GM04503 (cell line): Measurements from ENCODE around the gene UAP1L1.

Experiments used
- DNase-seq: peaks from one replicate; pipeline ENCODE4 v3.0.0-alpha.2; 2012; ENCODE audit warnings: low read depth

Gene UAP1L1

DNA sequence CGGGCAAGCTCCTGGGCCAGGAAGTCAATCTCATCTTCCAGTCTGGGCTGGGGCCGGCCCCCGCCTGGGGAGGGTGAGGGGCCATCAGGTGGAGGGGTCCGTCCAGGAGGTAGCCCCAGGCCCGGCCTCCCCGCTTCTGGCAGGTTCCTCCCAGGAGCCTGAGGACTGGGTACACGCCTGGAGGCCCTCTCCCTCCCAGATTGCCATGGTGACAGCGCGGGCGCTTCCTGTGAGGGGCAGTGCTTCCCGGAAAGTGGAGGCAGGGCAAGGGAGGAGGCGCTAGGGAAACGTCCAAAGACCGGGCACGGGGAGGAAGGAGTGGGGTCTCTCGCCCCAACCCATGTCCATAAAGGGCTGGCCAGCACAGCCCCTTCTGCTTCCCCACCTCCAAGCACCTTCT is 36.2 kb upstream of the UAP1L1 start:
- no peak for DNase-seq

DNA sequence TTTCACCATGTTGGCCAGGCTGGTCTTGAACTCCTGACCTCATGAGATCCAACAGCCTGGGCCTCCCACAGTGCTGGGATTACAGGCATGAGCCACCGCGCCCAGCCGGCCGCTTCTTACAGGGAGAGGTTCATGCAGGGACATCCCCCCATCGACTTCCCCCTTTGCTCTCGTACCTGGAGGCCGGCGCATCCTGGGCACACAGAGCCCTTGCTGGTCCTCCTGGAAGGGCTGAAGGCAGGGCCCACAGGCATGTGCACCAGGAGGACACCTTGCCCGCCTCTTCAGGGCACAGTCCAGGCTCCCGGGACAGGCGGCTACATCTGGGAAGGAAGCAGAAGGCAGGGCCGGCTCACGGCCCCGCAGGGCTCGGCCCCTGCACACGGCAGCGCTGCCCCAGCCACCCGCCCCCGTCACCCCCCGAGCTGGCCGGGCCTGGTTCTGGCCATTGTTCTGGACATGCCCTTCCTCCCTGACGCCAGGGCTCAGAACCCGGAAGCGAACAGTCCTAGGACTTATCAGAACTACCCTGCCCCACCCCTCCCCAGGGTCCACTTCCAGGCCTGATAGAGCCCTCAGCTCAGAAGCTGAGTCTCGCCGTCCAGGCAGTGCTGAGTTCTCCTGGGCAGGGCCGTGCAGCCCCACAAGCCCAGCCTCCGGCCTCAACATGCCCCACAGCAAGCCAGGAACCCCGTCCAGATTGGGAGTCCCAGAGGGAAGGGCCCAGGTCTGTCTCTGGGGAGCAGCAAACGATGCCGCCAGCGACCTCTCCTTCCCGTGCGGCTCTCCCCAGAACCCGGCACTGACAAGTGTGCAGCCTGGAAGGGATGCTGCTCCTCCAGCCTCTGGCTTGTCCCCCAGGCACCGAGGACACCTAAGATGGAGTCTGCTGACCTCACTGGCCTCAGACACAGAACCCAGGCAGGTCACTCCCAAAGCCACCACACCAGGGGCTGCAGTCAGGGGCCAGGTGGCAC is 34.3 kb upstream of the UAP1L1 start:
- no peak for DNase-seq

DNA sequence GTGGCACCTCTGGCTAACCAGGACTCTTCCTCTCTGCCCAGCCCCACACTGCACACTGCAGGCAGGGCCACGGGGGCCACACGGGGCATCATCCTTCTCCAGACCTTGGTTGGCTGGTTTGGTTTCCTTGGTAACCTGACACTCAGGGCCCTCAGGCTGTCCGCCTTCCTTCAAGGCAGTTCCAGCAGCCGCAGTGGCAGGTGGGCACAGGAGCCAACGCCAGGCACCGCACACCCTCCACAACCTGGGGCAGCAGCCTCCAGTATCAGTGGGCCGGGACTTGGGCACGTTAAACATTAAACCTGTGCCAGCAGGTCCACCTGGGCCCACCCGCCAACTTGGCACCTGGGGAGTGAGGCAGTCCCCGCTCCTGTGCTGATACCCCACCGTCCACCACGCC is 33.3 kb upstream of the UAP1L1 start:
- no peak for DNase-seq

DNA sequence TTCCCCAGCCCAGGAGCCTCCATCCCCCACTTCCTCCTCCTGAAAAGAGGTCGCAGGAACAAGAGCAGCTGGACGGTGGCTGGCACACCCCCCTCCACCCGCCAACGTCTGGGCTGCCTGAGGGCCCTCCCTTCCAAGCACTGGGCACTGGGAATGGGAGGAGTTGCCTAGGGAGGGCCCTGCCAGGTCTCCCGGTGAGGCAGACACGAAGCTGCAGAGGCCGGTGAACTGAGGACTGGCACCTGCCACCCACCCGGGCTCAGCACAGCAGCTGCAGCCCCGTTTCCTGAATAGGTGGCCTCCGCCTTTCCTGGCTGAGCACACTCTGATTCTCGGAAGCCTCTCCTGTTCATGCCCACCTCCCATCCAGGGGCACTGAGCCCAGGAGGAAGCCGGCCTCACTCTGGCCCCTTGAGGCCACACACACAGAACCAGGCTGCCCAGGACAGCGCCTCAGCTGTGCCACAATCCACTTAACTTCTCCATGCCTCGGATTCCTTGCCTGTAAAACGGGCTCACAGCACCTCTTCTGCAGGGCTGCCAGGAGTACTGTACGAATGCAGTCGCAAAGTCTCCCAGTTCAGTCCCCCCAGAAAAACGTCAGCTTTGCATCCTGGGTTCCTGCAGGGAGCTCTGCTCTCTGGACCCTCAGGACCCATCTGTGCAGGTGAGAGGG is 32.7 kb upstream of the UAP1L1 start:
- no peak for DNase-seq

DNA sequence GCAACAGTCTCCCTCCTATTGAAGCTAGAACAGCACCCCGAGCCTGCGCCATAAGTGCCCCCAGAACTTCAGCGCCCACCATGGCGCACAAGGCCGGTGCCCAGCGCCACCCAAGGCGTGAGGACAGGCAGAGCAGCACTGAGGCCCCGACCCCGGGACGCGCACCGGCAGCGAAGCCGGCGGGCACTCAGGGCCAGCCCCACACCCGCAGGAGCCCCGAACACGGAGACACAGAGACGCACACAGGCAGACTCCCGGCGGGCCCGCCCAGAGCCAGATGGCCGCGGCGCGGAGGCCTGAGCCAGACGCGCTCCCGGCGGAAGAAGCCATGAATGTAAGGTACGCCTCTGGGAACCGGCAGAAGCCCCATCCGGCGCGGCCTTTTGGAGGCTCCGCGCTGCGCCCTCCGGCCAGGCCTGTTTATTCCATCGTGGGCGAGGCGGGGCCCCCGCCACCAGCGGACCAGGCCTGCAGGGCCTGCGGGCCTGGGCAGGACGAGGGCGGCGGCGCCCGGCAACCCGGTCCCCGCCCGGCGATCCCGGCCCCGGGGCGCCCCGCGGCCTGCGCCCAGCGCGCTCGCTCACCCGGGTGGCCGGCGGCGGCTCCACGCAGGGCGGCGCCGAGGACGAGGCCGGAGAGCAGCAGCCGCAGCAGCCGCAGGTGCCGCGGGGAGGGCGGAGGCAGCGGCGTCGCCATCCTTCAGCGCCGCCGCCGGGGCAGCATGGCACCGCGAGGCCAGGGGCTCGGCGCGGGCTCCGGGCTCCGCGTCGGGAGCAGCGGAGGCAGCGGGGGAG is 31.8 kb upstream of the UAP1L1 start:
- DNase-seq: no peak

DNA sequence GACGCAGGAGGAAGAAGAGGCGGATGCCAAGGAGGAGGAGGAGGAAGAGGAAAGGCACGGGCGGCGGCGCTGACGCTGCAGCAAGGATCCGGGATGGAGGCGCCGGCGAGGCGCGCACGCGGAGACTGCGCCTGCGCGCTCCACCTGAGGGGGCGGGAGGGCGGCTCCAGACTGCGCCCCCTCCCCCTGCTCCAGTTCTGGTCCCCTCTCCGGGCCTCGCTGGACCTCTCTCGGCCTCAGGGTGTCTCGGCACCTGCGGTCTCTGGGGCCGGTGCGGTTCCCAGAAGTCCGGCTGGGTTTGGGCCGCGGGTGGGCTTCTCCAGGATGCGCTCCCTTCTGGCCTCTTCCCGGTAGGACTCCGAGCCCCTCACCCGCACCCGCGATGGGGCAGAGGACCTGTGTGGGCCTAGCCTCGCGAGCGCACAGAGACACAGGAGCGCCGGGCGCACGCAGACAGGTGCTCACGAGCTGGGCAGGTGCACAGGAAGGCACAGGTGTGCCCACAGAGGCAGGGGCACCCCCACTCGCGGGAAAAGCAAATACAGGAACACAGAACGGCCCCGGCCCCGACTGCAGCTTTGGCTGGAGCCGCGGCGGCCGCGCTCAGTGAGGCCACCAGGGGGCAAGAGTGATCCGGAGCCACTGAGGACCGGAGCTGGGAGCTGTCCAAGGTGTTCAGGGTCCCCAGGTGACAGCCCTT is 31.1 kb upstream of the UAP1L1 start, which contains the start of gene NPDC1:
Gene NPDC1 (minus strand): TSS at position 90 of the 700 bp plus-strand sequence. CDS start 188 bp downstream, outside the sequence.
- no peak for DNase-seq

DNA sequence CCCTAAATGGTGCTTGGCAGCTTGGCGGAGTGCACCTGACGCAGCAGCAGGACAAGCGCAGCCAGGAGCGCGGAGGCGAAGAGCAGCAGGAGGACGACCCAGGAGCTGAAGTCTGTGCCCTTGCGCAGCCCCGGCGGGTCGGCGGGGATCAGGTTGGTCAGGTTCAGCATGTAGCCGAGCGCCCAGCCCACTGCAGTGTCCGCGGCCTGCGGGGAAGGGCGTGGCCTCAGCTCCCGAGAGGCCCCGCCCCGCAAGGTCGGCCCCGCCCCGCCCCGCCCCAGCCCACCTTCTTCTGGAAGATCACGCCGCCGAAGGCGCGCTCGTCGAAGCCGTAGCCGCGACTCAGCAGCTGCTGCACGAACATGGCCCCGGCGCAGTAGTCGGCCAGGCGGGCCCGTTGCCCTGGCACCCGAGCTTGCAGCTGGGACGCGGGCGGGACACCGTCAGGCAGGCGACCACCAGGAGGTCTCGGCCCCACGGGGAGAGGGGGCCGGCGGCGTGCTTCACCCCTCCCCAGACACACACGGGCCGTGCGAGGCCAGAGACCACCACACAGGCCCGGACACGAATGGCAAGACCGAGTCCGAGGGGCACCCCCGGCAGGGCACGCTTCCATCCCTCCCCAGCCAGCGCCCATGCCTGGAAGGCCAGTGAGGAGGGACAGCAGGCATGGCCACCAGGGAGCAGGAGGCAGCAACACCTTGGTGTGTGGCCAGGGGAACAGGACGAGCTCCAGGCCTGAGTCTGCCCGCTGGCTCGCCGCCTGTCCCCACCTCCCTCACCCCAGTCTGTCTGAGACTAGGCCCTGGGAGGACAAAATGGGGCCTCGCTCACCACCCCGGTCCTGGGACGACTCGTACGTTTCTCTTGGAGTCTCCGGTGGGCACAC is 28.4 kb upstream of the UAP1L1 start:
- DNase-seq: no peak

DNA sequence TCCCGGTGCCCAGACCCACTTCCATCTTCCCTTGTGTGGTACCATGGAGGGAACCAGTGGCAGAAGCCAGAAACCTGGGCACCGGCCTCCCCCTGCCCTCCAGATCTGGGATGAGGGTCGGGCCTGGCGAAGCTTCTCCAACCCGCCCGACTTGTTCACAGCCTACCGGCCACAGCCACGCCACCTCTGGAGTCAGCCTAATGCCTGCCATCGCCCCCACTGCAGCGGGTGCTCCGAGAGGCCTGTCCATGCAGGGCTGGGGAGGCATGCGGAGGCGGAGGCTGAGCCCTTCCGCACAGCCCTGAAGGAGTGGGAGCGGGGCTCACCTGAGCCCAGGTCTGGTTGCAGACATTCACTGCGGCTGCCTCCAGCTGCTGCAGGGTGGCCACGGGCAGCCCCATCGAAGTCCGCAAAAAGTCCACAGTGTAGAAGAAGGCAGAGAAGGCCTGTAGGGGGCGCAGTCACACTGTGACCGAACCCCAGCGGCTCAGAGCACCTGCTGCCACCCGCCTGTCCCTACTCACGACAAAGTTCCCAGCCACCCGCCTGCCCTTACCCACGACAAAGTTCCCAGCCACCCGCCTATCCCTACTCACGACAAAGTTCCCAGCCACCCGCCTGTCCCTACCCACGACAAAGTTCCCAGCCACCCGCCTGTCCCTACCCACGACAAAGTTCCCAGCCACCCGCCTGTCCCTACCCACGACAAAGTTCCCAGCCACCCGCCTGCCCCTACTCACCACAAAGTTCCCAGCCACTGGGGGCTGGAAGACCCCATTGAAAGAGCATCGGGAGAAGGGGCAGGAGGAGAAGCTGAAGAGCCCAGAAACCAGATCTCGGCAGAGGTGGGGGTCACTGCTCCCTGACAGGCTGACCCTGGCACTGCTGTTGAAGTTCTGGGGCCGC is 27.5 kb upstream of the UAP1L1 start:
- DNase-seq: no peak

DNA sequence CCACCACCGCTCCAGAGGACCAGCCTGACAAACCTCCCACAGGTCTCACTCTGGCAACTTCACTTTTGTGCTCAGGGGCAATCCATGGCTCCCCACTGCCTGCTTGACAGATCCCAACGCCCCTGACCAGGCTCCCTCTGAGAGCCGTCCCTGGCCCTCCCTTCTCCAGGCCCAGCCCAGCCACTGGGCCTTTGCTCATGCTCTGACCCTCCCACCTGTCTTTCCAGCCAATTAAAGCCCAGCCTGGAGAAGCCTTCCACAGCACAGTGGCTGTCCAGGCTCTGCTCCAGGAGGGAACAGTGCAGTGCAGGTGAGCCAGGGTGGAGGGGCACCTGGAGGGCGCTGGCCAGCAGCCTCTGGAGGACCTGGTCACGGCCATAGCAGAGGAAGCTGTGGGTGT is 26.7 kb upstream of the UAP1L1 start:
- no peak for DNase-seq

DNA sequence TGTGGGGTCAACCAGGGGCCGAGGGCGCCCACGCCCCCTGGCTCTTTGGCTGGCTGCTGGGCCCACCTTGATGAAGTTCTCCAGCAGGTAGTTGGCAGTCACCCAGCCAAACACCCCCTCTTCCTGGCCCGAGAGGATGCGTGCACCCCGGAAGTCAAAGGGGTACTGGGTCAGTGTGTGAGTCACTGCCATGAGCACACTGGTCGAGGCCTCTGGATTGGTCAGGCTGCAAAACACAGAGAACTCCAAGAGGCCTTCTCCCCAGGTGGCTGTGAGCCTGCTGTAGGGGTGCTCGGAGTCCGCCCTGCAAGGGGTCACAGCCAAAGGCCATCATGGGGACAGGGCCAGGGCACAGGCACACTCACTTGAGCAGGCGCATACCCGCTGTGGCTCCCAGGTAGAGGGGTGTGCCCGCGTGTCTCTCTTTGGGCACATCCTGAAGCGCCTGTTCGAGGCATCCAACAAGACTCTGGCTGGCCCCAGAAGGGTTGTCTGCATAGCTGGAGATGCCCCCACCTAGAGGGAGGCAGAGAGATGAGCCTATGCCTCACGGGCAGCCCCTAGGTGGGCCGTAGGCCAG is 26.1 kb upstream of the UAP1L1 start:
- DNase-seq: no peak

DNA sequence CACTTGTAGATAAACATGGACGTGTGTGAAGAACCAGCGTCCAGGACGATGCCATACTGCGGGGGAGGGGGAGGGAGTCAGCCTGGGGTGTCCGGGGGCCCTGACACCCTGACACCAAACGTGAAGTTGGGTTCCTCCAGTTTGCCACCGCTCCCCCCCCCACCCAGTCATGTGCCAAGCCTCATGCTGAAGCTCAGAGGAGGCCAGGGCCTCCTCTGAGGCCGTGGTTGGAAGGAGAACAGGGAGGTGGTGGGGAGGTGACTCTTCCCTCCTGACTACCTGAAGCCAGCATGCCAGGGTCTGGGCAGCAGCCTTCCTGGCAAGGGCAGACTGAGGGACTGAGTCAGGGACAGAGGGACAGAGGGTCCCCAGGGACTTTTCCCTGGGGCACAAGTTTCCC is 25.0 kb upstream of the UAP1L1 start:
- DNase-seq: no peak

DNA sequence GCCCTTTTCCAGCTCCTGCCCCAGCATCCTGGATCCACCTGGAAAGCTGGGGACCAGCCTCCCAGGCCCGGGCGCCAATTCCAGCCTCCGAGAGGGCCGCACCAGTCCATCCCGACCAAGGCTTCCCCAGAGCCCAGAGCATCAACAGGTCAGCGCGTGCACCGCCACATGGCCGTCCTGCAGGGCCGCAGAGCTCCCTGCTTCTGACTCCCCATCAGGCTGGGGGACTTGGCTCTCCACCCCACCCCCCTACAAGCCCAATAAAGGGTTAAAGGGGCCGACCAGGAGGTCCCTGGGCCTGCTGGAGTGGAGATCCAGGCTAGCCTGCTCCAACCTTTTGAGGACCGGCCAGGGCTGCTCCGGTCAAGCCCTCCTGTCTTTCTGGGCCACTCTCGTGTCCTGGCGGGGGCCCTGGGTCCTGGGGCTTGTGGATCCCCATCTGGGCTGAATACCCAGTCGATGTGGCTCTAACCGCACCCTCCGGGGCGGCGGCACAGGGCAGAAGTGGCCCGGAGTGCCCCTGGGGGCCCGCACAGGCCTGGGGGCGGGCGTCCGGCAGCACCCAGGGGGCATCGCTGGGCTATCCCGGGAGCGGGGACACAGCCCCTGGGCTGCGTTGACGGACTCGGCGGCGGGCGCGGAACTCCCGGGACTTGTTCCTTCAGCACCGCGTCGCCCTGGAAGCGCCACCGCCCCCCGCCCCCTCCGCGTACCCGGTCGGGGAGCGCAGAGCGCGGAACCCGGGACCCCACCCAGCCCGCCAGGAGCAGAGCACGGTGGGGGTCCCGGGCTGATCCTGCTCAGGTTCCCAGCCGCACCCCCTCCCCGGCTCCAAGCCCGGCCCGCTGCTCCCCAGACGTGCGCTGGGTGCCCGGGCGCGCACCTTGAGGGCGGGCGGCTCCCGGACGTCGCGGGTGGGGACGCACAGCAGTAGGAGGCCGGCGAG is 24.0 kb upstream of the UAP1L1 start:
- no peak for DNase-seq

DNA sequence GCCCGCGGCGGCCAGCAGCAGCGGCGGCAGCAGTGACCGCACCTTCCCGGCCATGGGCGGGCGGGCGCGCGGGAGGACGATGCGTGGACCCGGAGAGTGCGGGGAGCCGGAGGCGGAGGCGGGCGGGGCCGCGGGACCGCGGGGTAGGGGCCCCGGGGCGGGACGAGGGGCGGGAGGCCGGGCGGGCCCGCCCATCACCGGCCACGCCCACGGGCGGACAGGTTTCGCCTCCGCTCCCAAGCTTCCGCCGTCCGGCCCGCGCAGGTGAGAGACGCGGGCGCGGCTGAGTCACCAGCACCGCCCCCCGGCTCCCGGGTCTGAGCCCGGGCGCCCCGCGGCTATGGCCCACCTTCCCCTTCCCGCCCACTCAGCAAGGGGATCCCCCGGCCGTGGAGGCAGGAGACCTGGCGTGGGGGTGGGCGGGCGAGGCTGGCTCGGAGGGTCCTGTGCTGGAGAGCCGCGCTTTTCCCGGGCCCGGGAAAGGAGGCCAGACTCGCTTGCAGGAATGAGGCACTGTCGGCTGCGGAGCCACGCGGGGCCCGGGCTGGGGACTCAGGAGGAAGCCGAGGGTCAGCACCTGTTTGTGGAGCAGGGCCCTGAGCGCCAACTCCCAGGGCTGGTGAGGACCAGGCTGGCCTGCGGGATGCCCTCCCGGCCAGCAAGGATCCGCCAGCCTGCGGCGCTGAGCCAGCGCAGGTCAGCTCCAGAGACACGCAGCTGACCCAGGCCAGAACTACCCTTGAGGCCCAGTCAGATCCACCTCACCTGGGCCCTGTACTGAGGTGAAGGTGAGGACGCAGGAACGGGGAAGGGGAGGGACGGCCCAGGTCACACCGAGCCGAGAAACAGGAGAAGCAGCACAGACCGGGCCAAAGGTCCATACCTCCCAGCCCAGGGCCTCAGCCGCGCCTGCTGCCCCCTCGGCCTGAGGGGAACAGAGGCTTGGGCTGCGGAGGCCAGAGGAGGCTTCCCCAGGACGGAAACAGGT is 23.1 kb upstream of the UAP1L1 start, which contains the start of gene ENTPD2:
Gene ENTPD2 (minus strand): TSS at position 118 of the 988 bp plus-strand sequence. CDS start 64 bp downstream, at position 54.
- no peak for DNase-seq

DNA sequence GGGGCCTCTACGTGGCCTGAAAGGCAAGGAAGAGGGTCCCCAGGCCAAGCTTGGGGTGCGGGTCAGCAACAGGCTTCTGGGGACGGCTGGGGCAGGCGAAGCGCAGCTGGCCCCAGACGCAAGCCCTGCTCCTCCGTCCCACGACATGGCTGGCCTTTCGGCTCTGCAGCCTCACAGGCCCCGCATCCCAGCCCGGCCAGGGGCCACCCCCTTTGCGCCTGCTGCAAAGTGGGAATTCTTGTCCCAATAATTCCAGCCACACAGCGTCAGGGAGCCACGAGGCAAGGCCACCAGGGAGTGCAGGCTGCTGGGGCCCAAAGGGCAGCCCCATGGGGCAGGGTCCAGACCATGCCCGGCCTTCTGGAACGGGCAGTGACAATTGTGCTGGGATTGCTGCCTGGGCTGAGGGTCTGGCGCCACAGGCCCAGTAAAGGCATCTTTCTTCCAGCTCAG is 22.4 kb upstream of the UAP1L1 start:
- no peak for DNase-seq

DNA sequence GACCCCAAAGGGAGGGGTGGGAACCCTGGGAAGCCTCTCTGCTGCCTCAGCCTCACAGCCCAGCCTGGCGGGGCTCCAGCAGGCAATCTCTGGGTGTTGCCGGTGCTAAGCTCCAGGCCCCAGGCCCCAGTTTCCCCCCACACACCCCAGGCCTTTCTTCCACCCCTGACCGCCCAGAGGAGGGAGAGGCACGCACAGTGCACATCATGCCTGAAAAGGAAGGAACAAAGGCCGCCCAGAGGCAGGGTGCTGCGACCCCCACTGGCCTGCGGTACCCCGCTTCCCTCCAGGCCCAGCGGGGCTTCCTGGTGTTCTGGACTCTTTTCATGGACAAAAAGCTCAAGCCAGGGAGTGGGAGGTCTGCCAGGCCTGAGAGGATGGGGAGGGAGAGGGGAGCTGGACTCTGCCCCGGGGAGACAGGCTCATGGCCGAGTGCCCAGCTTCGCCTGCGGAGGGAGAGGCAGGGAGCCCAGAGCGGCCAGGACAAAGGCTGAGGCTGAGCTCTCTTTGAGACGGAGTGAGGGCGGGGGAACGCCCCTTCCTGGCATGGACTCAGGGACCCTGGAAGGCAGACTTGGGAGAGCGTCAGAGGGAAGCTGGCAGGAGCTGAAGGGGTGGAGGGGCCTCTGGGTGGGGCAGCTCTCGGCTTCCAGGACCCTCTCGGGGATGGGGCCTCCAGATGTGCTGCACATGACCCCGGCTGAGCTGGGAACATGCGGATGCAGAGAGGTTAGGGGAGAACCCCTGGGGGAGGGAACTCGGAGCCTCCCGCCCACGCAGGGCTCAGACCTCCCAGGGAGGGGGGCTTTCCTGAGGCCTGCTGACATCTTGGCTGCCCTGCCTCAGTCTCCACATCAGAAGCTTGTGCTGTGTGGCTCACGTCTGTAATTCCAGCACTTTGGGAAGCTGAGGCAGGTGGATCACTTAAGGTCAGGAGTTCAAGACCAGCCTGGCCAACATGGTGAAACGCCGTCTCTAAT is 21.6 kb upstream of the UAP1L1 start:
- no peak for DNase-seq
